Smooth muscle cell (in vitro differentiated cells): Measurements from ENCODE around the gene POLR3C. TPM values are rescaled to one million over a fixed set of nuclear protein-coding genes. Genes with fewer than 3 reads are reported as not detected.

ENCODE experiments used
- DNase-seq: peaks from one replicate; lab custom pipeline; 2025; ENCODE audit not compliant: unreplicated experiment; lab: John Stamatoyannopoulos, UW
- H2AFZ ChIP-seq: fragments of 200-600 bp; sonication (generic); 2 replicates; pipeline ENCODE4 v1.6.0; 2016; ENCODE audit warnings: antibody characterized with exemption, low read depth, mild to moderate bottlenecking
- H3F3A ChIP-seq: fragments of 200-600 bp; sonication (generic); 2 replicates; pipeline ENCODE4 v1.6.0; 2017; ENCODE audit warnings: antibody characterized with exemption, low read depth
- H3K27ac ChIP-seq: fragments of 200-600 bp; sonication (generic); 2 replicates; pipeline ENCODE4 v1.5.1; 2016; ENCODE audit warnings: low read depth, mild to moderate bottlenecking
- H3K27me3 ChIP-seq: fragments of 200-600 bp; sonication (generic); 2 replicates; pipeline ENCODE4 v1.6.1; 2016; ENCODE audit warnings: low read depth, mild to moderate bottlenecking
- H3K36me3 ChIP-seq: fragments of 200-600 bp; sonication (generic); 2 replicates; pipeline ENCODE4 v1.5.1; 2016; ENCODE audit warnings: low read depth
- H3K4me1 ChIP-seq: fragments of 200-600 bp; sonication (generic); 2 replicates; pipeline ENCODE4 v1.5.1; 2016; ENCODE audit warnings: low read depth
- H3K4me2 ChIP-seq: fragments of 200-600 bp; sonication (generic); 2 replicates; pipeline ENCODE4 v1.6.0; 2016; ENCODE audit warnings: mild to moderate bottlenecking
- H3K4me3 ChIP-seq: fragments of 200-600 bp; sonication (generic); 2 replicates; pipeline ENCODE4 v1.5.1; 2016; ENCODE audit warnings: mild to moderate bottlenecking
- H3K79me2 ChIP-seq: fragments of 200-600 bp; sonication (generic); 2 replicates; pipeline ENCODE4 v1.6.0; 2016; ENCODE audit warnings: low read depth, mild to moderate bottlenecking
- H3K9ac ChIP-seq: fragments of 200-600 bp; sonication (generic); 2 replicates; pipeline ENCODE4 v1.6.0; 2016; ENCODE audit warnings: low read depth
- H3K9me3 ChIP-seq: fragments of 200-600 bp; sonication (generic); replicated peaks from 2 replicates; pipeline ENCODE4 v1.5.1; 2016; ENCODE audit warnings: low read depth
- H4K20me1 ChIP-seq: fragments of 200-600 bp; sonication (generic); 2 replicates; pipeline ENCODE4 v1.6.0; 2016; ENCODE audit warnings: low read depth
- CTCF ChIP-seq: fragments of 200-600 bp; sonication (generic); IDR thresholded peaks from 2 replicates; pipeline ENCODE4 v1.5.1; 2017; ENCODE audit warnings: borderline replicate concordance, mild to moderate bottlenecking, antibody characterized with exemption; ENCODE audit not compliant: insufficient read depth, poor library complexity, severe bottlenecking
- WGBS: methylation state at CpG from one replicate; pipeline ENCODE4 v1.1.7; 2016; ENCODE audit warnings: low lambda C conversion rate; 5-methylcytosine and 5-hydroxymethylcytosine counted together
- polyA plus RNA-seq: library from polyadenylated mRNA; unstranded; fragments of >200 nt; fragmentation: Nextera tagmentation; extraction: Ambion mirVana; gene quantifications from 2 replicates; pipeline ENCODE4 v1.2.1, GENCODE V29; 2016
- total RNA-seq: library from RNA; depleted of rRNA; stranded (reverse); fragments of >200 nt; gene quantifications from 2 replicates; pipeline ENCODE4 v1.2.3, GENCODE V29; 2014

POLR3C gene
- total and polyA plus RNA-seq, 2 experiments from 2014 or later = 22.6 to 31.7 TPM

GRCh38 chr1:145782272-145783099 lies 41.5 kb upstream of the POLR3C start:
- H3K27ac ChIP-seq = peak overlapping the region; percentile 44
- no peaks in the 10 kb centered on the region for H3K79me2 ChIP-seq
- no peaks in the 10 kb centered on the region for H3K27me3 ChIP-seq
- no peak for TF ChIP-seq CTCF
- no peaks in the 10 kb centered on the region for H3F3A ChIP-seq
- H3K9me3 ChIP-seq = no peaks in the 10 kb centered on the region
- no peak overlapping the region for H3K9ac ChIP-seq
- no peak overlapping the region for H3K4me3 ChIP-seq
- H4K20me1 ChIP-seq = peaks cover 19% of the 10 kb centered on the region
- H3K4me1 ChIP-seq = no peaks in the 10 kb centered on the region
- no peak for DNase-seq
- H3K4me2 ChIP-seq = peak overlapping the region; percentile 31
- WGBS = 78% methylated on average over 10 of the region's 10 CpGs
- no peaks in the 10 kb centered on the region for H3K36me3 ChIP-seq
- no peak overlapping the region for H2AFZ ChIP-seq

- Histone ChIP-seq H3K4me3 (no peak overlapping the region), H3K9ac (no peak overlapping the region), H3F3A (no peaks in the 10 kb centered on the region), H3K79me2 (no peaks in the 10 kb centered on the region), H3K4me1 (no peaks in the 10 kb centered on the region), H4K20me1 (peaks cover 30% of the 10 kb centered on the region), H3K36me3 (peaks cover 6% of the 10 kb centered on the region), H3K9me3 (no peaks in the 10 kb centered on the region), H3K27ac (no peak overlapping the region), H2AFZ (no peak overlapping the region), H3K4me2 (no peak overlapping the region), H3K27me3 (no peaks in the 10 kb centered on the region)
- no peak for DNase-seq
- no peak for TF ChIP-seq CTCF
- 93% methylated on average over 3 of the region's 3 CpGs for WGBS
These were observed 39.6 kb upstream of the POLR3C start for GRCh38 chr1:145784409-145784808.

GRCh38 chr1:145785547-145785946 lies 38.5 kb upstream of the POLR3C start:
- no peaks in the 10 kb centered on the region for H3K9me3 ChIP-seq
- no peaks in the 10 kb centered on the region for H3F3A ChIP-seq
- no peak for DNase-seq
- no peaks in the 10 kb centered on the region for H3K79me2 ChIP-seq
- H4K20me1 ChIP-seq = peaks cover 33% of the 10 kb centered on the region
- 91% methylated on average over 1 of the region's 1 CpG for WGBS
- no peaks in the 10 kb centered on the region for H3K4me1 ChIP-seq
- no peak overlapping the region for H2AFZ ChIP-seq
- H3K4me2 ChIP-seq = no peak overlapping the region
- H3K27me3 ChIP-seq = no peaks in the 10 kb centered on the region
- H3K9ac ChIP-seq = no peak overlapping the region
- peaks cover 6% of the 10 kb centered on the region for H3K36me3 ChIP-seq
- no peak overlapping the region for H3K27ac ChIP-seq
- no peak overlapping the region for H3K4me3 ChIP-seq
- no peak for TF ChIP-seq CTCF

- no peaks in the 10 kb centered on the region for H3F3A ChIP-seq
- no peak for TF ChIP-seq CTCF
- H3K4me3 ChIP-seq = no peak overlapping the region
- H3K4me2 ChIP-seq = no peak overlapping the region
- WGBS = 39% methylated on average over 1 of the region's 1 CpG
- peaks cover 29% of the 10 kb centered on the region for H4K20me1 ChIP-seq
- H3K9me3 ChIP-seq = no peaks in the 10 kb centered on the region
- H3K4me1 ChIP-seq = no peaks in the 10 kb centered on the region
- H3K27me3 ChIP-seq = no peaks in the 10 kb centered on the region
- no peaks in the 10 kb centered on the region for H3K79me2 ChIP-seq
- peaks cover 6% of the 10 kb centered on the region for H3K36me3 ChIP-seq
- DNase-seq = no peak
- H2AFZ ChIP-seq = no peak overlapping the region
- no peak overlapping the region for H3K9ac ChIP-seq
- H3K27ac ChIP-seq = no peak overlapping the region
These were observed 37.7 kb upstream of the POLR3C start for GRCh38 chr1:145786271-145786670.
